ENCODE results near the gene FAM184A.
A peak's percentile ranks its signal among the peaks of the same experiment; 100 is the strongest.
"Not testable (repeated sequence)": the region's sequence is repeated elsewhere in the genome, so short reads cannot be mapped to it uniquely, and the experiment has no call there.

The FAM184A gene

DNA sequence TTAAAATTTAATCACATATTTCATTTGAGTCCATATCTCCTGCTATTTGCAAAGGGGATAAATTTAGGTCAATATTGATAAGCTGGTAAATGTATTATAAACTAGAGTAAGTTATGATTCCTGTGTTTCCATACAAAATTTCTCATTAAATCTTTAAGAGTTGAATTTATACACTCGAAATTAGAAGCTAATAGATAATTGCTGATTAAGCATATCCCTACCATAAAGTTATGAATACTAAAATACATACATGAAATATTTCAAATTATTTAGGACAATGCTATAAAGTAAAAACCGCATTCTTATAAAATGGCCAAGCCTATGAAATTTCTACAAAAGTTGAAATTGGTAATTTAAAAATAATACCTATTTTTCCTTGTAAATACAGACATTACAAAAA lies 71.5 kb downstream of the FAM184A start:
- no peak for DNase-seq (ENCODE audit: low spot score)

DNA sequence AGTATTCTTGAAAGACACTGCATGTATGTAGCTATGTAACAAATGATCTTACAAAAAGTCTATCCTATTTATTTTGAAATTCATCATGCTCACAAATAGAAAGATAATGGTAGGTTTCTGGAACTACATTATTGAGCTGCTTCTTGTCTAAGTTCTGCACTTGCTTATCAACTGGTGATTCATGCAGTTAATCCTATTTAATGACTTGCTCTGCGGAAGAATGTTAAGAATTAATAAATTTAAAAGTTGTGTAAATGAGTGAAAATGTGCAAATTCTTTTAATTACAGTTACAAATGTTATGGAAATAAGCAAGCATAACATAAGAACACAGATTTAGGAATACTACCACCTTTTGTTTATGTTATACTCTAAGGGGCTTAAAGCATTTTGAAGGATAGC lies 76.4 kb downstream of the FAM184A start:
- no peak for DNase-seq (ENCODE audit: low spot score)

DNA sequence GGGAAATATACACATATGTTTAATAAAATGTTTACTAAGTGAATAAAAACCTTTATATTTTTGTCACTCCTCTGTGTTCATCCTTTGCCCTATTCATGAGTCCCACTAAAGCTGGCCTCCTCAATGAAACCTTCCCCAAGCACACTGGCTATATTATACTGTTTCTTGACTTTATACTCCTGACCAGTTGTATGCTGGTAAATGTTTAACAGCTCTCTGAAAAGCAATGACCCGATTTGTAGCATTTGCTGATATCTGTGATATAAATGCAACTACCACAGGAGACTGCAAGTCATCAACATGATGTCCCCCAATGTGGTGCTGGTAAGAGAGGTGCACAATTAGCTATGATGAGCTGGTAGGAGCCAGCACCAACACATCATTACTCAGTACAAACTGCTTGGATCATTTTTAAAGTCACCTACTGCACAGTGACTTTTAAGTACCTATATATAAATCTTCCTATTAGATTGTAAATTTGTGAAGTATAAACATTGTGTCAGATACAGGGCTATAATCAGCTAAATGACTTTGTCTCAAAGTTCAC lies 78.9 kb downstream of the FAM184A start:
- DNase-seq (ENCODE audit: low spot score): no peak

DNA sequence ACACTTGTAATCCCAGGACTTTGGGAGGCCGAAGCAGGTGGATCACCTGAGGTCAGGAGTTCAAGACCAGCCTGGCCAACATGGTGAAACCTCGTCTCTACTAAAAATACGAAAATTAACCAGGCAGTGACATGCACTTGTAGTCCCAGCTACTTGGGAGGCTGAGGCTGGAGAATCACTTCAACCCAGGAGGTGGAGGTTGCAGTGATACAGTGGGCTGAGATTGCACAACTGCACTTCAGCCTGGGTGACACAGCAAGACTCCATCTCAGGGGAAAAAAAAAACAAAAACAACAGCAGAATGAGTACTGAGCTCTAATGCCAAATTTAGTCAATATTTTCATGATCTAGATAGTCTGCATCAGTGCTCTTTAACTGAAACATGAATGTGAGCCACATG lies 81.0 kb downstream of the FAM184A start:
- not testable (repeated sequence) for DNase-seq (ENCODE audit: low spot score)

DNA sequence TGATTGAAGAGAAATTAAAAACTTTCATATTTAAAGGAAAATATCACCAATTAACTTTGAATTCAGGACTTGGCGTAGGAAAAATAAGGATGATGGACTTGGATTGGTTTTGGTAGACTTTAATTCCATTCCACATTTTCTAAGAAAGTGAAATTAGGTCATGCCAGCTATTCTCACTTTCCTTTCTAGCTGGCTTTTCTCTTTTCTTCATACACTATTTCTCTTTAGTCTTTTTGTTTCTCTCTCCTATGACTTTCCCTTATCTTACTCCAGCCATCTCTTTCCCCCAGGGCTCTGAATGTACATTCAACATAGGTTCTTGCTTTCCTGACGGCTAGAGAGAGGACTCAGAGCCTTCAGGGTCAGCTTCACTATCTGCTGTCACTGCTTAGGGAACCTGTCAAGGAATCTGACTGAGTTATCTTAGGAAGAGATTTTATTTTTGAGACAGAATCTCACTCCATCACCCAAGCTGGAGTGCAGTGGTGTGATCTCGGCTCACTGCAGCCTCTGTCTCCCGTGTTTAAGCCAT lies 82.1 kb downstream of the FAM184A start:
- DNase-seq (ENCODE audit: low spot score): no peak

DNA sequence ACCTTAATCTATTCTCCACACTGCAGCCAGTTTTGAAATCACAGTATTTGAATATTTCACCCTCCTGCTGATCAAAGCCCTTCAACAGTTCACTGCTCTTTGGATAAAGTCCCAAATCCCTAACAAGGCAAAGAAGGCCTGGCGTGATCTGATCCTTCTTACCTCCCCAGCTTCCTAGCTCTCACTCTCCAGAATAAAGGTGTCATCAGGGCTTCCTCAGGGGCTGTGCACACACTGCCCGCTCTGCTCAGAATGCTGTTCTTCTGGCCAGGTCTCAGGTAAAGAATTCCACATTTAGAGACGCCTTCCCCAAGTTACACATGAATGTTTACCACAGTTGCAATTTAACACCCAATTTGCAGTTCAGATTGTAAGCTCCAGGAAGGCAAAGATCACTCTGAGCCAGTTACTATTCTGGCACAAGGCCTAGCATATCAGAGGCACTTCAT lies 84.6 kb downstream of the FAM184A start:
- DNase-seq (ENCODE audit: low spot score): no peak

DNA sequence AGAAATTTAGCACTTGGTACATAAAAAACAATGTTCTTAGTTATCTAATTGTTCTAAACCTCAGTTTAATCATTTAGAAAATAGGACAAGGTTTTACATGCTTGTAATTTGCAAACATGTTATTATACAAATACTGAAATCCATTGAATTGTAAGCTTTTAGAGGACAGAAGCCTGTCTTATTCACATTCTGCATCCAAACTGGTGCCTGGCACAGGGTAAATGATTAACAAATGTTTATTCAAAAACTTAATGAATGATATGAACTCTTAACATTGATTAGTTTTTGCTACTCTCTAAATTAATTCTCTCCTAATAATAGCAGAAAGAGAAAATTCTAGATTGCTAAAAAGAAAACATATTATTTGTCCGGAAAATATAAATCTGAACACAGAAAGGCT lies 85.1 kb downstream of the FAM184A start:
- no peak for DNase-seq (ENCODE audit: low spot score)

DNA sequence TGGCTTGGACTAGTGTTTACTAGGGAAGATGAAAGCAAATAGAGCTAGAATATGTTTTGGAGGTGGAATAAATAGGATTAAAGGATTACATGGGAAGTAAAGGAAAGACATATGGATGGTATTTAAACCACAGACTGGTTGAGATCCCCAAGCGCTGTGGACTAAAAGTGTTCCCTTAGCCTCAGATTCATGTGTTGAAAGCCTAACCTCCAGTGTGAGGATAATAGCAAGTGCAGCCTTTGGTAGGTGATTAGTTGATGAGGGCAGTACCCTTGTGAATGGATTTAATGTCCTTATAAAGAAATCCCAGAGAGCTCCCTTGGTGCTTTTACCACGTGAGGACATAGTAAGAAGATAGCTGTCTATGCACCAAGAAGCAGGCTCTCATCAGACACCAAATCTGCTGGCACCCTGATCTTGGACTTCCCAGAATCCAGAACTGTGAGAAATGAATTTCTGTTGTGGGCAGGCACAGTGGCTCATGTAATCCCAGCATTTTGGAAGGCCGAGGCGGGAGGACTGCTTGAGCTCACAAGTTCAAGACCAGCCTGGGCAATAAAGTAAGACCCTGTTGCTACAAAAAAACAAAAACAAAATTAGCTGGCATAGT lies 86.2 kb downstream of the FAM184A start:
- no peak for DNase-seq (ENCODE audit: low spot score)

DNA sequence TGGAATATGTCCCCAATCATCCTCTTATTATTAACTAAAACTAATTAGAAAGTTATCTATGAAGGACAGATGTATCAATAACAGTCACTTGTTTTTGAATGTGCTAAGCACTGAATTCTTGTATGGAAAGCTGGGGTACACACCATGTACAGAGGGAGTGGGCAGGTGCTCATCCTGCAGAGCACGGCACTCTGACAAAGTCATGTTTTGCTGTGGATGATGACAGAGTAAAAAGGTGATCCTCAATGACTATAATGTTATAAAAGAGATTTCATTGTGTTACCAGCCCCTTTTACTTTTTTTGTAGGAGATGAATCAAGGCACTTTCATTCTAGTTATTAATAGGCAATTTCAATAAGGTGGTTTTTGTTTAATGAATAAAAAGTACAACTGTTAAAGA lies 92.2 kb downstream of the FAM184A start:
- DNase-seq (ENCODE audit: low spot score): no peak

DNA sequence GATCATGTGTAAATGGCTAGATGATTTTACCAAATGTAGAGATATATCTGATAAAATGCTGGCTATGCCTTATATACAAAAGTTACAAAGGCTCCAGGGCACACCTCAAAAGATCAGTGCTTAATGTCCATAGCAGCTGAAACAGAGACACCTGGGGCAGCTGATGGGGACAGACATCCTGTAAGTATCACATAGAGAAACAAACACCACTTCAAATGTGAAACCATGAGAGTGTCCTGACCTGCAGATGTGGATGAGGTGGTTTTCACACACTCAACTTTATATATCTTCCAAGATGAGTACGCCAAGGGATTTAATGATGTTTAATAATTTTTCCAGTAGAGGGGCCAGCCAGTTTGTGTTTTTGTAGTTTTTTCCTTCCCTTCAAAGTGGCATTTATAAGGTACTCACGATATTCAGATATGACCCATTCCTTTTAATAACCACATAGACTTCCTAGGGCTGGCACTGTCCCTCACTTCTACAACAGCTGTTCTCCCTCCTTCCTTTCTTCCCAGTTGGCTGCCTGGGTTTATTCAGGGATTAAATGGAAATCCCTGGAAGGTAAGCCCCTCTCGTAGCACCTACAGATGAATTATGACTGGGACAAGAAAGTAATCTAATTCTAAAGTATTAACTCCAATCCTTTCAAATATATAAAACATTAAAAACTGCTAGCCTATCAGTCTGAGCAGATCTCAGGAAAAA lies 93.2 kb downstream of the FAM184A start:
- DNase-seq (ENCODE audit: low spot score): no peak

DNA sequence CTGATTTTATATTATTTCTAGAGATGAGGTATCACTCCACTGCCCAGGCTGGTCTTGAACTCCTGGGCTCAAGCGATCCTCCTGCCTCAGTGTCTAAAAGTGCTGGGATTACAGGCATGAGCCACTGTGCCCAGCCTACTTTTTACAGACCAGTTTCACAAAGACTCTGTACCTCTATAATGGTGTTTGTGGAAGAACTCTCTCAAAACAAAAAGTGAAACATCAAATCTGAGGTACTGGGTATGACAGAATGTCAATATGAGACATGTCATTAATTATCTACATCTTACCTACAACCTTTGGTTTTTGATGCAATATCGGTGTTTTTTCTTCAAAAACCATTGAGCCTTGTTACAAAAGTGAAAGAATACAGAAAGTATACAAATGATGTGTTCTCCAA lies 94.1 kb downstream of the FAM184A start:
- no peak for DNase-seq (ENCODE audit: low spot score)

DNA sequence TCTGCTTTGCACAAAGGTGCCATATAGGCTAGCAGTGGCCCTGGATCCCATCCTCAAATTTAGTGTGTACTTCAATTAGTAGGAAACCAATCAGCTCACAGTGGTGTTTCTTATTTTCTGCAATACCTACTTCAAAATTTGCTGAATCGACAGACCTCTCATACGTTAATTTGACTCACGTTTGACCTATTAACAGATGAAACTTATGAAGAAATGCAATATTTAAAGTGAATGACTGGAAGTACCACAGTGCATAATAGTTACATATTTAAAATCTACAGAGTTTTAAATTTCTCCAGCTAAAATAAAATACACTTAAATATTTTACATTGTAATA lies 95.9 kb downstream of the FAM184A start:
- no peak for DNase-seq (ENCODE audit: low spot score)

DNA sequence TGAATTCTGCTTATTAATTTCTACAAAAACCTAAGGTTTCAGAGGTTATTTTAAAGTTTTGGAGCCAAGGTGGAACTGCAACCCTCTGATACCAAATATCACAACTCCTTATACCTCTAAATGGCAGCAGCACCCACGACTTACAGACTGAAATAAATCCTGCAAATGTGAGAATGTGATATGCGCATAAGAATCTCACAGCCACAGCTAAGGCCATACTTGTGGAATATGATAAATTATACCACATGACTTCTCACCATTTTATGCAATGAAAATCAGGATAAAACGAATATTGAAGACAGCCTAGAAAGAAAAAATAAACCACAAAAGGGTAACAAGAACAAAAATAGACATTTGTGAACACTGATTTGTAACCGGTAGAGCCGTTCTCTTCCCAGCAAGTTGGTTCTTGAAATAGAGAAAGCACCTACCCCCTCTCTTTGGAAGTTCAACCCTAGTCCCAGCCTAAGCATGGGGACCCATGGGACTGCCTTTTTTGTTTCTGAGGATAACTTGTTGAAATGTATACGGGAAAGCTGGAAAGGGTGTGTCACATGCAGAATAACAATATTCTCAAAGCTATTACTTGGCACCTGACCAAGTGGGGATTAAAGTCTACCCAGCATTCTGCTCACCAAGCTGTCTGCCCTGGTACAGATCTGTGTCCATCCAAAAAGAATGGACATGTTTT lies 96.4 kb downstream of the FAM184A start:
- DNase-seq (ENCODE audit: low spot score): no peak

DNA sequence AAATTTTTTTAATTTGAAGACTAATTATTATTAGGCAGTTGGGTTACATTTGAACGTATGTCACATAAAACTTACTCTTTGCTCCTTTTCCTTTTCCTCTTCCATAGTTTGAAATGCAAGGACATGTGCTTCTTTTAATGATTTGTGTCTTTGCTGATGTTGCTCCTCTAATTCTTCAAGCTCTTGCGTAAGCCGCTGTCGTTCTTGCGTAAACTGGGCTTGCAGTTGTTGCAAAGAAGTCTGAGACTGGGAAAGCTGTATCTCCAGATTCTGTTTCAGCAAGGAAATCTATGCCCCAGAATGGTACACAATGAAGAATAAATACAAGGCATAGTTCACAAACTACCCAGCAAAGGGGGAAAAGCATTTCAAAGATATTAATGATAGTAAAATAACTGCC lies 98.4 kb downstream of the FAM184A start:
- DNase-seq (ENCODE audit: low spot score): no peak

DNA sequence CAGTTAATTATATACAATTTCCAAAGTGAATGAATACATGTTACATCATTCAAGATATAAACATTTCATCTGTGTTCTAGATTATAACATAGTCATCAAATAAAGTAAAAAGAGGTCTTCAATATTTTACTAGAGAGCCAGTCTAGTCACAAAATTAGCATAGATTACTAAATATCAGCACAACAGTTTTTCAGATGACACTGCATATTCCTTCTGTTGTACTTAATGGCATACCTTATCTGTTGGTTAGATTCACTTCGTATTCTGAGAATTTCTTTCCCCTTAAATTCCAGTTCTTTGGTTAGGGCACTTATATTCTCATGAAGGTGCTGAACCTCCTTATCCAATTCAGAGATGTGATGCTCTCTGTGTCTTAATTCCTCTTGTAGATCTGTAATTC lies 103.7 kb downstream of the FAM184A start:
- no peak for DNase-seq (ENCODE audit: low spot score)

DNA sequence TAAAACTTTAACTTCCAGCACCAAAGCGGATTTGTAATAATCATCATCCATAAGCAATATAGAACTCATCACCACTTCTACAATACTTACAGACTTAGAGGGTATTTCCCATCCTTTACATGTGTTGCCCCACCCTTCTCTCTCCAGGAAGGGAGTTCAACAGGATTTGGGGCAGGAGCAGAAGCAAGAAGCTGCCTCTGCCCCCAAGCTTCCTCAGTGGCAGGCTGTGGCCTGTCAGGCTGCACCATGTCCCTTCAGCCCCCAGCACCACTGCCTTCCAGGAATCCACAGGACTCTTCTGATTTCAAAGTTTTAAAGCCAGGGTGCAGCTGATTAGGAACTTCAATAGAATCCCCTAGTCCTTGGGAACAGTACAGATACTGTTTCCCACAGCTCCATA lies 106.8 kb downstream of the FAM184A start:
- no peak for DNase-seq (ENCODE audit: low spot score)

DNA sequence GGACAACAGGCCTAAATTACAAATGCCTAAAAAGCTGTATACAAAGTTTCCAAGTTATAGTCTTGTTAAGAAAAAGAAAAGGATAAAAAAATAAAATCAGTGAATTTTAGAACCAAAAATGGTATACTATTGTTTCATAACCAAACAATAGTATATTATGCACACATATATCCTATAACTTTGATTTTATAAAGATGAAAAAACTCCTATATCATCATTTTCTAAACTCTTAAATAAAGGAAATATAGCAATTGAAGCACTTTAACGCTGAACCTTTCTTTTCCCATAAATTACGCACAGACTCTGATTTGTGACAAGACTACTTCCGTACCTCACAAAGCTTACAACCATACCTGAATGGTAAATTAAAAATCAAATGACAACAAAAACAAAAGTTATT lies 107.6 kb downstream of the FAM184A start:
- DNase-seq (ENCODE audit: low spot score): no peak

DNA sequence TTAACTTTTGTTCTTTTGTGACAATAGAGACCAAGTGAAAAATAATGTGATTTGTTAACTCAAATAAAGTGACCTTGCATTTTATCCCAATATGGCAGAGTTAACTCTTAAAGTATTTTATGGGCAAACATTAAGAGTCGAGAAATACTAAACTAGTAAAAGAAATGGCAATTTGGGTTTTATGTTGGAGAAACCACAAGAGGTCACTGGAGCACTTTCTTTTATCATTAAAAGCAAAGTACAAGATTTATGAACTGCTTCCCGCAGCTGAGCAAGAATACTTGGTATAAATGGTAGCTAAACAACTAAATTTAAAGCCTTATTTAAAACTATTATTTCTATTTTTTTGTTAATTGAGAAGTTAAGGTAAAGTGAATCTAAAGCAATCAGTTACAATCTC lies 110.0 kb downstream of the FAM184A start:
- no peak for DNase-seq (ENCODE audit: low spot score)

DNA sequence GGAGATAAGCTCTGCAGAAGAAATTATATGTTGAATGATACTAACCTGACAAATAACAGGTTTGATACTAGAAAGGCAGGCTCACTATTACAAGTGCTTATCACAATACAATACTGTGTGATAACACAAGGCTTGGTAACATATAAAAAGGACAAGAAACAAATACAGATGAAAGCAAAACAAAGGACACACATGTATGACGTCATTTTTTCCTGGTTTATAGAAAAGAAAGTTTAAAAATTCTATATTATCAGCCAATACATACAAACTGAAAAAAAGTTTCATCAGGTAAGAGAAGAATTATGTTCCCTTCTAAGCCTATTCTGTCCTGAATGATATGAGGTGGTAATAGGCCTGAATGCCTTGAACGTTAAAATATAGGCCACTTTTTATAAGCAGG lies 111.2 kb downstream of the FAM184A start:
- no peak for DNase-seq (ENCODE audit: low spot score)

DNA sequence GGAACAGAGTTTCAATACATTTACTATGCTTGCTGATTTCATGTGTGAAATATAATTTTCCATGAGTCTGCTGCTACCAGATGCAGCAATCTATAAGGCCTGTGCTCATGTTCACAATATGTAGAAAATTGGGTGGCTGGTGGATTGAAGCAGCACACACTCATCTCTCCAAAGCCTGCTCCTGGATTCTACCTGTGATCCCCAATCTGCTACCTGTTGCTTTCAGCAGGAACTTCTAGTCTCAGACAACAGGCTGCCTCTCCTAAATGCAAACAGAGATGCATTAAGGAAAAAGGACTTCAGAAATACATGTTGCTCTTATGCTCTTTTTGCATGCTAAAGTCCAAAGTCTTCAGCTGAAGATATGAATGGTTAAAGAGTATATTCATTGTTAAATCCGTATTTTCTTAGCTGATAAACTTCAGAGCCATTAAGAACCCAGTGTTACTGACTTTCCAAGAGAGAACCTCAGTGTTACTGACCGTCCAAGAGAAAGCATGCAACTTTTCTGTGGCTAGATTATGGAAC lies 112.6 kb downstream of the FAM184A start:
- DNase-seq (ENCODE audit: low spot score): no peak

DNA sequence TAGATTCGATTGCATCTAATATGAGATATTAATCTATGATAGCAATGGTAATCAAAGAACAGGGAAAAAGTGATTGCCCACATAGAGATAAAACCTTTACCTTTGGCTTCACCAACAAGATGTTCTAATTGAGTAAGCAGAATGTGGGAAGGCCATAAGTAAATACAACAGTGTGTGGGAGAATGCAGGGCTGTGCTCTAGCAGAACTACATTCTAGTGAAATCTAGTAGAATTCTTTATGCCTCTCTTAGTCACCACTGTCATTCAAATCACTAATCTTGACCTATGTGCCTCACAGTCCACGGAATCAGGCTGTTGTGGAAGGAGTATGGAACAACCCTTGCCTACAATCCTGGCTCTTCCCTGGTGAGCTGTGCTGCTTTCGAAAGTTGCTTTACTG lies 113.1 kb downstream of the FAM184A start:
- DNase-seq (ENCODE audit: low spot score): no peak

DNA sequence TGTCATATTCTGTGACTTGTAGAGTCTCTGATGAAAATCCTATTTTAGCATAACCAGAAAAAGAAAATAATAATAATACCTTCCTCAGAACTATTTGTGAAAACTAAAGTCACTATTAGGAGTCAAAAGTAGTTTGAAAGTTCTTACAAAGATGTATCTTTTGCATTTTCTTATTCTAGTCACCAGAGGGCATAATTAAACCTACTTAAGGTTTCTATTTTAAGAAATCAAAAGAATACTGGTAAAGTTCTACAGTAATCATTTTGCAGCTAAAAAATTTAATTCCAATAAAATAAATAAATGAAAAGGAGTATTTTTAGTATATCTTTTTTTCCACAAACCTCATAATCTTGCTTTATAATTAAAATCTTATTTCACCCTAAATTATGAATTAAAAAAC lies 115.5 kb downstream of the FAM184A start:
- DNase-seq (ENCODE audit: low spot score): peak; percentile 2

DNA sequence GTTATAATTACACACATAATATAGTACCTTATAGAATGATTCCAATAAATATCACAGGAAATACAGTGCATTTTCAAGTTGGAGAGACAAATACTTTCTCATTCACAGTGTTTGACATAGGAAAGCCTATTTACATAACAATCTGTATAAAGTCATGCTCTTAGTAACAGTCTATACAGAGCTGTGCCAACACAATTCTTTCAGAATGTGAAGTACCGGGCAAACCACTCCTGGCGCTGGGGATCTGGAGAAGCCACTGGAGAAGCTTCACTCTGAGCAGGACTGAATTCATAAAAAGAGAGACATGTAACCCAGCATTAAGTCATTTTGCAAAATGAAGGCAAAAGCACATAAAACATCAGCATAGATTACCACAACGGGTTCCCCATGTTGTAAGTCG lies 118.6 kb downstream of the FAM184A start:
- DNase-seq (ENCODE audit: low spot score): no peak

Measured in germinal center (tissue), 1 donor.